Measurements from ENCODE around the gene LYRM4. TPM values are rescaled to one million over a fixed set of nuclear protein-coding genes. Genes with fewer than 3 reads are reported as not detected.

The LYRM4 gene
- total and polyA plus RNA-seq, 2 donors (not counting 1 experiment from before 2014, with no cell fraction given): 22.1 to 29.5 TPM

GRCh38 chr6:5290500-5290899, 29.8 kb upstream of the LYRM4 start:
- Histone ChIP-seq H3K27ac (ENCODE audit: low read length in 2 of 2) (peak overlapping the region; percentile 1 to 71), H3K4me3 (ENCODE audit: control extremely low read depth in 1 of 5, extremely low read depth in 1 of 5, insufficient read depth in 1 of 5, low read depth in 2 of 5, low read length in 4 of 5) (no peak overlapping the region), H3K36me3 (replicated peaks in 1 of 2; ENCODE audit: control extremely low read depth in 1 of 2, control insufficient read depth in 1 of 2, extremely low read depth in 1 of 2, insufficient read depth in 2 of 2, low read length in 1 of 2) (peaks cover 1 to 5% of the 10 kb centered on the region in 2 experiments), H3K27me3 (replicated peaks in 1 of 4; ENCODE audit: control extremely low read depth in 1 of 4, control insufficient read depth in 3 of 4, insufficient read depth in 4 of 4, low read length in 3 of 4) (no peaks in the 10 kb centered on the region), H4K20me1 (ENCODE audit: control insufficient read depth, insufficient read depth, low read length, poor library complexity, severe bottlenecking) (peaks cover 17% of the 10 kb centered on the region), H3K9me3 (ENCODE audit: control extremely low read depth in 1 of 3, control insufficient read depth in 2 of 3, insufficient read depth in 1 of 3, low read length in 2 of 3) (no peaks in the 10 kb centered on the region), H2AFZ (ENCODE audit: insufficient read depth, low read depth, low read length, poor library complexity, severe bottlenecking) (peak overlapping the region; percentile 3), H3K4me1 (ENCODE audit: control insufficient read depth in 2 of 2, insufficient read depth in 2 of 2, low read length in 2 of 2) (peaks cover 33 to 37% of the 10 kb centered on the region in 2 donors), H3K79me2 (ENCODE audit: control insufficient read depth, insufficient read depth, low read length) (peaks cover 65% of the 10 kb centered on the region), H3K9ac (ENCODE audit: low read length) (peak overlapping the region; percentile 31), H3K4me2 (replicated peaks; ENCODE audit: low read depth, low read length, poor library complexity, severe bottlenecking) (peak overlapping the region; percentile 42)
- no peak for TF ChIP-seq CTCF (IDR thresholded peaks at IDR 0.05)
- TF ChIP-seq EZH2 (IDR thresholded peaks at IDR 0.05; ENCODE audit: borderline replicate concordance, insufficient read depth, low read depth, low read length, poor library complexity, severe bottlenecking): no peak
- no peaks in the 10 kb centered on the region for H3K9me3 Mint-ChIP-seq (ENCODE audit: insufficient read depth)
- intact Hi-C loops (cut with micrococcal nuclease): loop anchor here (2.0 kb wide), 1 partner anchor 14 kb away; no protein-coding TSS in a partner anchor
- H3K27ac Mint-ChIP-seq: peak overlapping the region; percentile 83
- ChIA-PET CTCF (interaction anchor here (0.8 to 2.5 kb wide), 6 partner anchors 11 to 151 kb away, joined by 3 to 22 read pairs (median 4); partner anchors contain the start of genes FARS2 and LYRM4), POLR2A (interaction anchor here (0.6 to 1.2 kb wide), 3 partner anchors 12 to 29 kb away, joined by 3 read pairs; partner anchors contain the start of genes FARS2 and LYRM4)
- peak overlapping the region; percentile 69 for H3K4me3 Mint-ChIP-seq
- H3K27me3 Mint-ChIP-seq: no peaks in the 10 kb centered on the region
- peak; percentile 69 for ATAC-seq (ENCODE audit: low read depth)
- peaks cover 70% of the 10 kb centered on the region for H3K4me1 Mint-ChIP-seq
- DNase-seq: no peak

GRCh38 chr6:5290097-5290496, 29.3 kb upstream of the LYRM4 start:
- TF ChIP-seq CTCF (IDR thresholded peaks at IDR 0.05) (no peak), EZH2 (IDR thresholded peaks at IDR 0.05; ENCODE audit: borderline replicate concordance, insufficient read depth, low read depth, low read length, poor library complexity, severe bottlenecking) (no peak)
- DNase-seq (no peak), ATAC-seq (ENCODE audit: low read depth) (no peak)
- Histone ChIP-seq H2AFZ (ENCODE audit: insufficient read depth, low read depth, low read length, poor library complexity, severe bottlenecking) (peak overlapping the region; percentile 23), H3K9me3 (ENCODE audit: control extremely low read depth in 1 of 3, control insufficient read depth in 2 of 3, insufficient read depth in 1 of 3, low read length in 2 of 3) (no peaks in the 10 kb centered on the region), H3K4me2 (replicated peaks; ENCODE audit: low read depth, low read length, poor library complexity, severe bottlenecking) (peak overlapping the region; percentile 42), H3K27me3 (replicated peaks in 1 of 4; ENCODE audit: control extremely low read depth in 1 of 4, control insufficient read depth in 3 of 4, insufficient read depth in 4 of 4, low read length in 3 of 4) (no peaks in the 10 kb centered on the region), H3K79me2 (ENCODE audit: control insufficient read depth, insufficient read depth, low read length) (peaks cover 68% of the 10 kb centered on the region), H3K27ac (ENCODE audit: low read length in 2 of 2) (peak overlapping the region; percentile 1 to 71), H3K4me1 (ENCODE audit: control insufficient read depth in 2 of 2, insufficient read depth in 2 of 2, low read length in 2 of 2) (peaks cover 33 to 37% of the 10 kb centered on the region in 2 donors), H3K4me3 (ENCODE audit: control extremely low read depth in 1 of 5, extremely low read depth in 1 of 5, insufficient read depth in 1 of 5, low read depth in 2 of 5, low read length in 4 of 5) (no peak overlapping the region), H3K9ac (ENCODE audit: low read length) (peak overlapping the region; percentile 31), H4K20me1 (ENCODE audit: control insufficient read depth, insufficient read depth, low read length, poor library complexity, severe bottlenecking) (peaks cover 20% of the 10 kb centered on the region), H3K36me3 (replicated peaks in 1 of 2; ENCODE audit: control extremely low read depth in 1 of 2, control insufficient read depth in 1 of 2, extremely low read depth in 1 of 2, insufficient read depth in 2 of 2, low read length in 1 of 2) (peaks cover 1 to 5% of the 10 kb centered on the region in 2 experiments)
- H3K27me3 Mint-ChIP-seq: no peaks in the 10 kb centered on the region
- intact Hi-C loops (cut with micrococcal nuclease): loop anchor here (2.0 kb wide), 1 partner anchor 13 kb away; no protein-coding TSS in a partner anchor
- H3K4me1 Mint-ChIP-seq: peaks cover 73% of the 10 kb centered on the region
- H3K4me3 Mint-ChIP-seq: peak overlapping the region; percentile 69
- H3K27ac Mint-ChIP-seq: peak overlapping the region; percentile 75
- ChIA-PET POLR2A (interaction anchor here (0.6 to 1.2 kb wide), 3 partner anchors 12 to 29 kb away, joined by 3 read pairs; partner anchors contain the start of genes FARS2 and LYRM4), CTCF (interaction anchor here (0.8 to 2.5 kb wide), 6 partner anchors 10 to 151 kb away, joined by 3 to 22 read pairs (median 4); partner anchors contain the start of genes FARS2 and LYRM4)
- no CpG with 5 or more reads among the region's 1 CpG for WGBS (ENCODE audit: insufficient coverage)
- H3K9me3 Mint-ChIP-seq (ENCODE audit: insufficient read depth): no peaks in the 10 kb centered on the region
